Caco-2 (cell line): ENCODE measurements around the gene GPSM3. TPM values are rescaled to one million over a fixed set of nuclear protein-coding genes. Genes with fewer than 3 reads are reported as not detected.

ENCODE experiments used
- BruUV-seq: library from RNA; stranded (reverse); fragments of 400-500 nt; replicated peaks from 2 replicates; lab custom pipeline; 2021; lab: Mats Ljungman, UMichigan
- CTCF ChIA-PET: fragments of 300-600 bp; sonication (Branson Sonifier 250); formaldehyde crosslinking; loops from one replicate; lab custom pipeline; 2022; ENCODE audit warnings: antibody characterized with exemption; lab: Charles Lee
- POLR2A ChIA-PET: fragments of 300-600 bp; sonication (Branson Sonifier 250); formaldehyde crosslinking; loops from one replicate; lab custom pipeline; 2022; ENCODE audit warnings: antibody characterized with exemption; lab: Charles Lee
- DNase-seq, 2 experiments: peaks; one replicate each; pipeline versions ENCODE4 v3.0.0 to v3.0.0-alpha.2; 2020 to 2022
- H3K27me3 ChIP-seq: replicated peaks from 2 replicates; pipeline ENCODE4 v1.6.0; 2011; ENCODE audit warnings: low read length; ENCODE audit not compliant: control insufficient read depth, insufficient read depth
- H3K36me3 ChIP-seq: 2 replicates; pipeline ENCODE4 v1.5.1; 2011; ENCODE audit warnings: low read length; ENCODE audit not compliant: control insufficient read depth, insufficient read depth
- H3K4me1 ChIP-seq: fragments of 250-450 bp; sonication (Bioruptor Pico); 2 replicates; pipeline ENCODE4 v1.5.1; 2020; ENCODE audit warnings: mild to moderate bottlenecking
- H3K4me3 ChIP-seq: 2 replicates; pipeline ENCODE4 v1.5.1; 2011; ENCODE audit warnings: low read depth, mild to moderate bottlenecking, control low read depth, low read length
- H3K9me3 ChIP-seq: fragments of 250-450 bp; sonication (Bioruptor Pico); 2 replicates; pipeline ENCODE4 v1.5.1; 2020; ENCODE audit warnings: mild to moderate bottlenecking, moderate library complexity
- H3K27ac Mint-ChIP-seq: one replicate; pipeline ENCODE4 v1.8.0; 2022; ENCODE audit warnings: mixed read lengths; ENCODE audit not compliant: unreplicated experiment
- H3K27me3 Mint-ChIP-seq: one replicate; pipeline ENCODE4 v1.8.0; 2022; ENCODE audit warnings: mixed read lengths; ENCODE audit not compliant: insufficient read depth, unreplicated experiment
- H3K36me3 Mint-ChIP-seq: one replicate; pipeline ENCODE4 v1.8.0; 2022; ENCODE audit warnings: mild to moderate bottlenecking, mixed read lengths; ENCODE audit not compliant: insufficient read depth, unreplicated experiment
- H3K4me1 Mint-ChIP-seq: one replicate; pipeline ENCODE4 v1.8.0; 2022; ENCODE audit warnings: low read depth, mixed read lengths; ENCODE audit not compliant: unreplicated experiment
- H3K4me3 Mint-ChIP-seq: one replicate; pipeline ENCODE4 v1.8.0; 2022; ENCODE audit warnings: mild to moderate bottlenecking, moderate library complexity, mixed read lengths; ENCODE audit not compliant: unreplicated experiment
- H3K9me3 Mint-ChIP-seq: one replicate; pipeline ENCODE4 v1.8.0; 2022; ENCODE audit warnings: mixed read lengths; ENCODE audit not compliant: unreplicated experiment
- intact Hi-C: fragments of 100-400 bp; cut with micrococcal nuclease; formaldehyde crosslinking; loops from one replicate; pipeline ENCODE4 v1.10.0; 2022; ENCODE audit not compliant: unreplicated experiment
- total RNA-seq: library from RNA; stranded (reverse); gene quantifications from 2 replicates; pipeline ENCODE4 v1.2.3, GENCODE V29; 2022
- TF ChIP-seq, protein P1 (sequence below), 2 experiments: fragments of 200-600 bp in 1 of 2; IDR thresholded peaks; 1 replicate in 1 of 2; 2 replicates in 1 of 2; pipeline versions ENCODE4 v1.5.1 to v1.8.0; 2011 to 2022; ENCODE audit warnings: antibody characterized with exemption in 1 of 2, control low read depth in 1 of 2, inconsistent platforms in 1 of 2, low read depth in 1 of 2, low read length in 1 of 2, mild to moderate bottlenecking in 1 of 2, moderate library complexity in 1 of 2; ENCODE audit not compliant: insufficient read depth in 1 of 2, severe bottlenecking in 1 of 2, unreplicated experiment in 1 of 2

GPSM3 gene
- total RNA-seq, 1 experiment from 2014 or later: 0.41 TPM

DNA sequence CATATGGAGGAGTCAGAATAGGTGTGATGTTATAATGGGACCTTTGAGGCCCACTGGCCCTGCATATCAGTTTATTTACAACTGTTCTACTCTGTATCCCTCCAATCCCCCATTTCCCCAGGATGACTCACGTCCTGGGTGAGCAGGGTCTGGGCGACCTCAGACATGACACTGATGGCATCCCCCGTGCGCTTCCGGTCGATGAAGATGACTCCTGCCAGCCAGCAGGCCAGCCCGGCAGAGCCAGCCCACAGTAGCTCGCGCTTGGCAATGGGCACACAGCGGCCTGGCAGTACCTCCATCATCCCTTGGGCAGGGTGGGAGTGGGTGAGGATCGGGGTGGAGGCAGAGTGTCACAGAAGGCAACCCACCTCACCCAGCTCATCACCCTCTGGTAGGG is 22.1 kb downstream of the GPSM3 start:
- BruUV-seq: no TSS peak
- TF ChIP-seq, protein P1, sequence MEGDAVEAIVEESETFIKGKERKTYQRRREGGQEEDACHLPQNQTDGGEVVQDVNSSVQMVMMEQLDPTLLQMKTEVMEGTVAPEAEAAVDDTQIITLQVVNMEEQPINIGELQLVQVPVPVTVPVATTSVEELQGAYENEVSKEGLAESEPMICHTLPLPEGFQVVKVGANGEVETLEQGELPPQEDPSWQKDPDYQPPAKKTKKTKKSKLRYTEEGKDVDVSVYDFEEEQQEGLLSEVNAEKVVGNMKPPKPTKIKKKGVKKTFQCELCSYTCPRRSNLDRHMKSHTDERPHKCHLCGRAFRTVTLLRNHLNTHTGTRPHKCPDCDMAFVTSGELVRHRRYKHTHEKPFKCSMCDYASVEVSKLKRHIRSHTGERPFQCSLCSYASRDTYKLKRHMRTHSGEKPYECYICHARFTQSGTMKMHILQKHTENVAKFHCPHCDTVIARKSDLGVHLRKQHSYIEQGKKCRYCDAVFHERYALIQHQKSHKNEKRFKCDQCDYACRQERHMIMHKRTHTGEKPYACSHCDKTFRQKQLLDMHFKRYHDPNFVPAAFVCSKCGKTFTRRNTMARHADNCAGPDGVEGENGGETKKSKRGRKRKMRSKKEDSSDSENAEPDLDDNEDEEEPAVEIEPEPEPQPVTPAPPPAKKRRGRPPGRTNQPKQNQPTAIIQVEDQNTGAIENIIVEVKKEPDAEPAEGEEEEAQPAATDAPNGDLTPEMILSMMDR (IDR thresholded peaks at IDR 0.05; ENCODE audit: insufficient read depth in 1 of 2, low read depth in 1 of 2, low read length in 1 of 2, severe bottlenecking in 1 of 2, unreplicated experiment in 1 of 2): no peak
- H3K27ac Mint-ChIP-seq: peak overlapping the region; percentile 19
- Histone ChIP-seq H3K27me3 (no peaks in the 10 kb centered on the region), H3K4me1 (peaks cover 40% of the 10 kb centered on the region), H3K36me3 (no peaks in the 10 kb centered on the region), H3K9me3 (no peaks in the 10 kb centered on the region), H3K4me3 (no peak overlapping the region)
- H3K9me3 Mint-ChIP-seq: no peaks in the 10 kb centered on the region
- H3K27me3 Mint-ChIP-seq: no peaks in the 10 kb centered on the region
- peaks cover 29% of the 10 kb centered on the region for H3K4me1 Mint-ChIP-seq
- peaks cover 66% of the 10 kb centered on the region for H3K36me3 Mint-ChIP-seq
- H3K4me3 Mint-ChIP-seq: no peak overlapping the region
- intact Hi-C loops: no loop called here
- no peak for DNase-seq
- CTCF ChIA-PET: interaction anchor here (0.5 kb wide), 1 partner anchor 16 kb away, joined by 3 read pairs; no protein-coding TSS in a partner anchor
- POLR2A ChIA-PET: no interaction called here

DNA sequence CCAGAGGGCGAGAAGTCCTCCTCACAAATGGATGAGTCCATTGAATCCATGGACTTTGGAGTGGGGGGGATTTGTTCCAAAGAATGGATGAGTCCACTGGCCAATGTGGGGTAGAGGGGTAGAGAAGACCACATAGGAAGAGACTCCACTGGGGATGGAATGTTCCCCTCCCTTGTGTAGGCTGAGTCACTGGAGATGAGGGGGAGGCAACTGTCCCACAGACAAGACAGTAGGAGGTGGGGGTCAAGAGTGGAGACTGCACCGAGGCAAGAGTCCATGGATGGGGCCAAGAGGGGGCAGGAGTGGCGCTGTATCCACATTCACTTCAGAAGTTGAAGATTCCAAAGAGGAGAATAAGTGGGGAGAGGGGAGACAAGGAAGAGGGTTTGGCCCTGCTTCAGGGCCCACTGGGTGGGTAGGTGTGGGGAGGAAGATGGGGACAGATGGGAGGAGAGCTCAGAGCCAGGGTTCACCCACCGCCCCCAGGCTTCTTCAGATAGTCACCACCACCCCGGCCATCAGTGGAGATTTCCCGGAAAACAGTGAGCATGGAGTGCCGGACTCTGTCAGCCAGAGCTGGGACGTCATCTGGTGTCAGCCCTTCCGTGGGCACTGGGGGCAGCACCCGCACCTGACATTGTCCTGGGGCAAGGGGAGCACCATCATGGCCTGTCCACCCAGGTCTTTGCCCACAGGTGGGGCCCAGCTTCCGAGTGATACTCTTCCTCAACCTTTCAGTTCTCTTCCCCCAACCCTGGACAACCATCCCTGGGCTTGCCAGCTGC is 23.4 kb downstream of the GPSM3 start:
- peaks cover 78% of the 10 kb centered on the region for H3K36me3 Mint-ChIP-seq
- no peaks in the 10 kb centered on the region for H3K9me3 Mint-ChIP-seq
- TF ChIP-seq, protein P1 (IDR thresholded peaks at IDR 0.05; ENCODE audit: insufficient read depth in 1 of 2, low read depth in 1 of 2, low read length in 1 of 2, severe bottlenecking in 1 of 2, unreplicated experiment in 1 of 2): no peak
- CTCF ChIA-PET: interaction anchor here (1.0 kb wide), 1 partner anchor 27 kb away, joined by 3 read pairs; no protein-coding TSS in a partner anchor
- Histone ChIP-seq H3K4me3 (no peak overlapping the region), H3K9me3 (no peaks in the 10 kb centered on the region), H3K4me1 (peaks cover 40% of the 10 kb centered on the region), H3K36me3 (no peaks in the 10 kb centered on the region), H3K27me3 (no peaks in the 10 kb centered on the region)
- DNase-seq: no peak
- H3K27ac Mint-ChIP-seq: peak overlapping the region; percentile 19
- no peak overlapping the region for H3K4me3 Mint-ChIP-seq
- H3K27me3 Mint-ChIP-seq: no peaks in the 10 kb centered on the region
- POLR2A ChIA-PET: no interaction called here
- intact Hi-C loops: no loop called here
- H3K4me1 Mint-ChIP-seq: peaks cover 24% of the 10 kb centered on the region
- no TSS peak for BruUV-seq

DNA sequence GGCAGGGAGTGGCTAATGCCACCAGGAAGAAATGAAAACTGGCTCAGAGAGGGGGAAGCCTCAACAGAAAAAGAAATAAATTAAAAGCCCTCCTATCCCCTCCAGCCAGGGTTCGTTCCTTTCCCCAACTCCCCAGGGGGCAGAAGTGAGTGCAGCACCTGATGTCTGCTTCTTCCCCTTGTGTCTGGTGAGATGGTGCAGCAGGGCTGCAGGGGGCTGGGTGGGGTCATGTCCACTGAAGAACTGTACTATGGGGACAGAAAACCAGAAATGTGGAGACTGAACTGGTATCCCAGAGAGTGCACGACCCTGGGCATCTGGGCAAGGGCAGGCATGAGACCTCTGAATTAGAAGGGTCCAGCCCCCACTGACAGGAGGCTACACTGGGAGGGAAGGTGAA is 24.1 kb downstream of the GPSM3 start:
- Histone ChIP-seq H3K9me3 (no peaks in the 10 kb centered on the region), H3K36me3 (no peaks in the 10 kb centered on the region), H3K27me3 (no peaks in the 10 kb centered on the region), H3K4me3 (no peak overlapping the region), H3K4me1 (peaks cover 35% of the 10 kb centered on the region)
- Mint-ChIP-seq H3K36me3 (peaks cover 85% of the 10 kb centered on the region), H3K4me1 (peaks cover 18% of the 10 kb centered on the region), H3K27me3 (no peaks in the 10 kb centered on the region), H3K4me3 (no peak overlapping the region), H3K27ac (peak overlapping the region; percentile 42), H3K9me3 (no peaks in the 10 kb centered on the region)
- CTCF ChIA-PET: no interaction called here
- TF ChIP-seq, protein P1 (IDR thresholded peaks at IDR 0.05; ENCODE audit: insufficient read depth in 1 of 2, low read depth in 1 of 2, low read length in 1 of 2, severe bottlenecking in 1 of 2, unreplicated experiment in 1 of 2): no peak
- DNase-seq: no peak
- intact Hi-C loops: no loop called here
- POLR2A ChIA-PET: no interaction called here
- BruUV-seq: TSS peak; percentile 45
